Middle frontal gyrus (tissue), 1 donor: ENCODE results near the gene ITPK1.

Experiments used
- DNase-seq: peaks from one replicate; pipeline ENCODE4 v3.0.0-alpha.2; 2015; ENCODE audit warnings: low spot score; ENCODE audit errors: extremely low spot score

Gene ITPK1

DNA sequence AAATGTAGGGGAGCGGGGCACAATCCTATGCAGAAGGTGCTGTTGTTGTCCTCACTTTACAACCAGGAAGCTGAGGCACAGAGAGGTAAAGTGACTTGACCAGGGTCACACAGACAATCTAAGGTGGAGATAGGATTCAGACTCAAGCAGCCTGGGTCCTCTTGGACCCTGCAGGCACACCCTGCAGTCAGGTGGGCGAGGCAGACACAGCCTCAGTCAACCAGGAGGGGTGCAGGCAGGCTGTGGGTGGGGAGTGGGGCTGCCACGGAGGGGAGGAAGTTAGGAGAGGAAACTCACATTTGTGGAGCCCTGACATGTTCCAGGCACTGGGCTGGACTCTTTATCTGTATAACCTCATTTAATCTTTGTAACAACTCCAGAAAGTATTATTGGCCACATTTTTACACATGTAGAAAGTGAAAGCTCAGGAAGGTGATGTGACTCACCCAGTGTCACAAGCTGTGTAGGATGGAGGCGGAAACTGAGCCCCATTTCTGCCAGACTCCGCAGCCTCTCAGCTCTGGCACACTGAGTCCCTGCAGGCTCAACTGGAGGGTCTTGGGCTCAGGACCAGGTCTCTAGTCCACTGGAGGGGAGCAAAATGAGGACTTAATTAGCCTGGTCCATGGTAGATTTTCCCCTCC lies 217.7 kb downstream of the ITPK1 start:
- no peak for DNase-seq

DNA sequence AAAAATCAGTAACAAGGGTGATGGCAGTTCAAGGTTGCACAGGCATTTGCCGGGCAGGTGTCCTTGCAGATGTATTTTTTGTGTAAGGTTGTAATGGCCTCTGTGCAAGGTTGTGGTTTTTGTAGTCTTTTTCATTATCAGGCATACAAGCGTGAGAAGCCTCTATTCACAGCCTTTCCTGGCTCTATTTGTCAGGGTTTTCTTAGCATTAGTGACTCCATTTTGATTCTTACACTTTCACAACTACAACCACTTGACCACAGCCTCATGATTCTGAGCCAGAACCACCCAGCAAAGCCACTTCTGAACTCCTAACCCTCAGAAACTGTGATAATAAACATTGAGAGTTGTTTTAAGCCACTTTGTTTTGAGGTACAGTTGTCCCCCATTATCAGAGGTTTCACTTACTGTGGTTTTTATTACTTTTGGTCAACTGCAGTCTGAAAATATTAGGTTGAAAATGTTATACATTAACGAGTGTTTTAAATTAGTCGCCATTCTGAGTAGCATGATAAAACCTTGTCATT lies 220.3 kb downstream of the ITPK1 start:
- no peak for DNase-seq

DNA sequence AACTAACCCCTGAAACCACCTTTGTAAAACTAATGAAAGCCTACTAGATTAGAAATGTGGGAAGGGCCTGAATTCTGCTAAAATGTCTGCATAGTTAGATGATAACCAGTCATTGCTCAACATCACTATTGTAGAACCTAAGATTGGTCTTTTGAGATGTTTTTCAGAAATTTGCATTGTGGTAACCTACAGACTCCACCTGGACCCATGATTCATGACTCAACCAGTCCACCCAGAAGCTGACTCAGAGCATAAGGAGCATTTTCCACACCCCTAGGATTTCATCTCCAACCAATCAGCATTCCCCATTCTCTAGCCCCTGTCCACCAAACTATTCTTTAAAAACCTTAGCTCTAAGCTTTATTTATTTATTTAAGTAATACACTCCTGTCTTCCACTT lies 223.1 kb downstream of the ITPK1 start:
- DNase-seq = no peak

DNA sequence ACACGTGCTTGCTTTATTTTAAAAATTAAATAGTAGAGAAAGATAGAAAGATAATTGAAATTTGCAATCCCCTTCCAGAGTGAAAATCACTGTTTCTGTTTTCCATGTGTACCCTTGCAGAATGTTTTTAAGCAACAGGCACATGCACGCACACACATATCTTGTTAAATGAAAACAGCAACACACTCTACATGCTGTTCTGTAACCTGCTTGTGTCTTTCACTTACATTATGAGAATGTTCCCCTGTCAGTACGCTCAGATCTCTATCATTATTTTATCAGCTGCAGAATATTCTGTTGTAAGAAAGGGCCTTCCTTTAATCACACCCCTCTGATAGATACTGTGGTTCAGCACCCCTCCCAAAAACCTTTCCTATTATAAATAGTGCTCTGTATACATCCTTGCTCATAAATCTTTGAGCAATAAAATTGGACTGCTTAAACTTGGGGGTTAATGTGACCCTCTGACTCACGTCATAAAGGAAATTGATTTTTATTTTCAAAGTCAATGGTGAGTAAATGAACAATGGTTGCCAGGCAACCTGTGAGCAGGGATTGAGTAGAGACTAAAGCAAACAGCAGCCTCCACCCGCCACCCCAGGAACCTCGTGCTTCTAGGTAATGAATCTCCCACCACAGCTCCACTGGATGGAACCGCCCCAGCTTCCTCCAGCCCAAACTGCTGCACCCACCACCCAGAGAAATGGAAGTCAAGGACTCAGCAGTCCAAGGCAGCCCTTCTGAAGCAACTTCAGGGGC lies 224.7 kb downstream of the ITPK1 start:
- DNase-seq = no peak

DNA sequence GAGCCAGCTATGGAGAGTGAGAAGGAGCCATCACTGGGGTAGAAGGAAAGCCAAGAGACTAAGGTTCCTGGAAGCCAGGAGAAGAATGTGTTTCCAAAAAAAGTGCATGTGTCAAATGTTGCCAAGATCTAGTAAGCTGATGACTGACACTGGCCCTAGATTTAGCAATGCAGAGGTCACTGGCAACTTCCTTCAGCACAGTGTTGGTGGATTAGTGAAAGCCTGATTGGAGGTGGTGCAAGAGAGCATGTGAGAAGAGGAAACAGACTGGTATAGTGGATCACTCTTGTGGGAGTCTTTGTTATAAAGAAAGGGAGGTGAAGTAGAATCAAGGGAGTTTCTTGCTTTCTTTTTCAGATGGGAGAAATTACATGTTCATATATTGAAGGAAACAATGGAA lies 226.8 kb downstream of the ITPK1 start:
- no peak for DNase-seq

DNA sequence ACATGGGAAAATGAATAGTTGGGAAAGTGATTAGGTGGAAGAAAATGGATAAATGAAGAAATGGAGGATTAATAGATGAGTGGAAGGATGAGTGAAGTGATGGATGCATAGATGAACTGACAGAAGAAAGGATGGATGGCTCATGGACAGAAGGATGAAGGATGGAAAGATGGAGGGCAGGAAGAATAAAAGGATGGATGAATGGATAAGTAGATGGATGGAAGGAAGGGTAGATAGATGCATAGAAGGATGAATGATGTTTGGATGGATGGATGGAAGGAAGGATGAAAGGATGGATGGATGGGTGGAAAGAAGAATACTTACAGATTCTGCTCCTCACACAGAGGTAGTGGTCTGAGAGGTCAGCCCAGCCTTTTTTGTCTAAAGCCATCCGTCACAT lies 228.6 kb downstream of the ITPK1 start:
- no peak for DNase-seq
